Measurements from ENCODE around the gene CA11. TPM values are rescaled to one million over a fixed set of nuclear protein-coding genes. Genes with fewer than 3 reads are reported as not detected.

Gene CA11
- total RNA-seq, 1 experiment from 2014 or later, result not detected

- no peak overlapping the region for H3K4me3 ChIP-seq (ENCODE audit: low read length)
- no peak overlapping the region for H3K9ac ChIP-seq (ENCODE audit: low read length)
These were observed 27.6 kb upstream of the CA11 start for GRCh38 chr19:48673436-48674100.

GRCh38 chr19:48672994-48673393, 27.0 kb upstream of the CA11 start, which contains the start of gene NTN5:
Gene NTN5, minus strand, starts transcription at chr19:48673017. Its CDS starts 2,031 bp downstream, at chr19:48670986.
- Histone ChIP-seq H4K20me1 (ENCODE audit: insufficient read depth, low read depth, low read length) (no peaks in the 10 kb centered on the region), H3K9me2 (replicated peaks; ENCODE audit: insufficient read depth, low read length) (no peaks in the 10 kb centered on the region), H3K79me2 (ENCODE audit: low read length) (no peaks in the 10 kb centered on the region), H3K36me3 (ENCODE audit: insufficient read depth, low read length) (no peaks in the 10 kb centered on the region), H3K4me2 (ENCODE audit: low read depth, low read length, poor library complexity, severe bottlenecking) (no peak within 1 kb of the TSS), H2AFZ (ENCODE audit: low read length) (no peak within 1 kb of the TSS), H3K27ac (ENCODE audit: low read length) (no peak within 1 kb of the TSS), H3K4me1 (ENCODE audit: low read length) (no peaks in the 10 kb centered on the region), H3K9ac (ENCODE audit: low read length) (no peak within 1 kb of the TSS), H3K9me3 (ENCODE audit: low read length) (no peaks in the 10 kb centered on the region; the same call in 1 of the 2 replicates), H3K4me3 (ENCODE audit: low read length) (no peak within 1 kb of the TSS), H3K27me3 (ENCODE audit: low read length) (no peaks in the 10 kb centered on the region)
- DNase-seq, result no peak

More at GRCh38 chr19:48673436-48674100, 27.6 kb upstream of the CA11 start:
- Histone ChIP-seq H3K9me2 (replicated peaks; ENCODE audit: insufficient read depth, low read length) (no peaks in the 10 kb centered on the region), H3K27me3 (ENCODE audit: low read length) (no peaks in the 10 kb centered on the region), H3K27ac (ENCODE audit: low read length) (no peak overlapping the region), H3K4me2 (ENCODE audit: low read depth, low read length, poor library complexity, severe bottlenecking) (no peak overlapping the region), H3K4me1 (ENCODE audit: low read length) (no peaks in the 10 kb centered on the region), H4K20me1 (ENCODE audit: insufficient read depth, low read depth, low read length) (no peaks in the 10 kb centered on the region), H3K79me2 (ENCODE audit: low read length) (no peaks in the 10 kb centered on the region), H3K9me3 (ENCODE audit: low read length) (no peaks in the 10 kb centered on the region; the same call in 1 of the 2 replicates), H2AFZ (ENCODE audit: low read length) (no peak overlapping the region), H3K36me3 (ENCODE audit: insufficient read depth, low read length) (no peaks in the 10 kb centered on the region)
- no peak for DNase-seq

GRCh38 chr19:48671446-48671995, 25.5 kb upstream of the CA11 start:
- Histone ChIP-seq H3K4me3 (ENCODE audit: low read length) (no peak overlapping the region), H3K9me2 (replicated peaks; ENCODE audit: insufficient read depth, low read length) (no peaks in the 10 kb centered on the region), H3K4me2 (ENCODE audit: low read depth, low read length, poor library complexity, severe bottlenecking) (no peak overlapping the region)

GRCh38 chr19:48670699-48671445, 24.9 kb upstream of the CA11 start:
- H4K20me1 ChIP-seq (ENCODE audit: insufficient read depth, low read depth, low read length), result no peaks in the 10 kb centered on the region
- H3K79me2 ChIP-seq (ENCODE audit: low read length), result no peaks in the 10 kb centered on the region
- no peaks in the 10 kb centered on the region for H3K27me3 ChIP-seq (ENCODE audit: low read length)
- H3K27ac ChIP-seq (ENCODE audit: low read length), result no peak overlapping the region
- no peaks in the 10 kb centered on the region for H3K36me3 ChIP-seq (ENCODE audit: insufficient read depth, low read length)
- H2AFZ ChIP-seq (ENCODE audit: low read length), result no peak overlapping the region
- H3K9me2 ChIP-seq (replicated peaks; ENCODE audit: insufficient read depth, low read length), result no peaks in the 10 kb centered on the region
- no peak overlapping the region for H3K4me3 ChIP-seq (ENCODE audit: low read length)
- H3K9me3 ChIP-seq (ENCODE audit: low read length), result no peaks in the 10 kb centered on the region; the same call in 1 of the 2 replicates
- H3K4me1 ChIP-seq (ENCODE audit: low read length), result no peaks in the 10 kb centered on the region
- H3K9ac ChIP-seq (ENCODE audit: low read length), result no peak overlapping the region
- no peak for DNase-seq
- H3K4me2 ChIP-seq (ENCODE audit: low read depth, low read length, poor library complexity, severe bottlenecking), result no peak overlapping the region

More at GRCh38 chr19:48671446-48671995, 25.5 kb upstream of the CA11 start:
- no peaks in the 10 kb centered on the region for H3K79me2 ChIP-seq (ENCODE audit: low read length)
- H3K27ac ChIP-seq (ENCODE audit: low read length), result no peak overlapping the region
- no peak for DNase-seq
- no peaks in the 10 kb centered on the region for H3K4me1 ChIP-seq (ENCODE audit: low read length)
- no peaks in the 10 kb centered on the region; the same call in 1 of the 2 replicates for H3K9me3 ChIP-seq (ENCODE audit: low read length)
- no peaks in the 10 kb centered on the region for H4K20me1 ChIP-seq (ENCODE audit: insufficient read depth, low read depth, low read length)
- no peaks in the 10 kb centered on the region for H3K36me3 ChIP-seq (ENCODE audit: insufficient read depth, low read length)
- H3K27me3 ChIP-seq (ENCODE audit: low read length), result no peaks in the 10 kb centered on the region
- H3K9ac ChIP-seq (ENCODE audit: low read length), result no peak overlapping the region
- H2AFZ ChIP-seq (ENCODE audit: low read length), result no peak overlapping the region

- DNase-seq, result no peak
- Histone ChIP-seq H3K9ac (ENCODE audit: low read length) (no peak overlapping the region), H3K4me3 (ENCODE audit: low read length) (no peak overlapping the region), H3K27me3 (ENCODE audit: low read length) (no peaks in the 10 kb centered on the region), H3K9me2 (replicated peaks; ENCODE audit: insufficient read depth, low read length) (no peaks in the 10 kb centered on the region), H2AFZ (ENCODE audit: low read length) (no peak overlapping the region), H4K20me1 (ENCODE audit: insufficient read depth, low read depth, low read length) (no peaks in the 10 kb centered on the region), H3K36me3 (ENCODE audit: insufficient read depth, low read length) (no peaks in the 10 kb centered on the region), H3K79me2 (ENCODE audit: low read length) (no peaks in the 10 kb centered on the region), H3K9me3 (ENCODE audit: low read length) (no peaks in the 10 kb centered on the region; the same call in 1 of the 2 replicates), H3K4me1 (ENCODE audit: low read length) (no peaks in the 10 kb centered on the region), H3K4me2 (ENCODE audit: low read depth, low read length, poor library complexity, severe bottlenecking) (no peak overlapping the region), H3K27ac (ENCODE audit: low read length) (no peak overlapping the region)
These were observed 24.1 kb upstream of the CA11 start for GRCh38 chr19:48669903-48670668.

GRCh38 chr19:48668761-48669160, 22.8 kb upstream of the CA11 start:
- no peak for DNase-seq
- no peaks in the 10 kb centered on the region; the same call in 1 of the 2 replicates for H3K9me3 ChIP-seq (ENCODE audit: low read length)
- H3K27ac ChIP-seq (ENCODE audit: low read length), result no peak overlapping the region
- H3K36me3 ChIP-seq (ENCODE audit: insufficient read depth, low read length), result no peaks in the 10 kb centered on the region
- H3K4me2 ChIP-seq (ENCODE audit: low read depth, low read length, poor library complexity, severe bottlenecking), result no peak overlapping the region
- H3K9ac ChIP-seq (ENCODE audit: low read length), result no peak overlapping the region
- no peaks in the 10 kb centered on the region for H3K4me1 ChIP-seq (ENCODE audit: low read length)
- no peaks in the 10 kb centered on the region for H4K20me1 ChIP-seq (ENCODE audit: insufficient read depth, low read depth, low read length)
- no peak overlapping the region for H3K4me3 ChIP-seq (ENCODE audit: low read length)
- no peaks in the 10 kb centered on the region for H3K79me2 ChIP-seq (ENCODE audit: low read length)
- H3K27me3 ChIP-seq (ENCODE audit: low read length), result no peaks in the 10 kb centered on the region
- H2AFZ ChIP-seq (ENCODE audit: low read length), result no peak overlapping the region
- no peaks in the 10 kb centered on the region for H3K9me2 ChIP-seq (replicated peaks; ENCODE audit: insufficient read depth, low read length)

GRCh38 chr19:48668332-48668731, 22.3 kb upstream of the CA11 start:
- H3K9ac ChIP-seq (ENCODE audit: low read length), result no peak overlapping the region
- no peaks in the 10 kb centered on the region; the same call in 1 of the 2 replicates for H3K9me3 ChIP-seq (ENCODE audit: low read length)
- no peaks in the 10 kb centered on the region for H3K27me3 ChIP-seq (ENCODE audit: low read length)
- H3K9me2 ChIP-seq (replicated peaks; ENCODE audit: insufficient read depth, low read length), result no peaks in the 10 kb centered on the region
- no peak overlapping the region for H2AFZ ChIP-seq (ENCODE audit: low read length)
- no peaks in the 10 kb centered on the region for H4K20me1 ChIP-seq (ENCODE audit: insufficient read depth, low read depth, low read length)
- H3K79me2 ChIP-seq (ENCODE audit: low read length), result no peaks in the 10 kb centered on the region
- H3K36me3 ChIP-seq (ENCODE audit: insufficient read depth, low read length), result no peaks in the 10 kb centered on the region
- H3K4me3 ChIP-seq (ENCODE audit: low read length), result no peak overlapping the region
- DNase-seq, result no peak
- H3K27ac ChIP-seq (ENCODE audit: low read length), result no peak overlapping the region
- no peak overlapping the region for H3K4me2 ChIP-seq (ENCODE audit: low read depth, low read length, poor library complexity, severe bottlenecking)
- no peaks in the 10 kb centered on the region for H3K4me1 ChIP-seq (ENCODE audit: low read length)

Data from Karpas-422 (cell line).